ENCODE measurements around the gene TULP3.
"Not testable (repeated sequence)": the region's sequence is repeated elsewhere in the genome, so short reads cannot be mapped to it uniquely, and the experiment has no call there.

The TULP3 gene

GRCh38 chr12:2857021-2857431 is 33.7 kb upstream of the TULP3 start, which contains the start of gene TEX52:
Gene TEX52, minus strand, starts transcription at chr12:2857039. Its CDS starts 13 bp downstream, at chr12:2857026.
- no peak for DNase-seq (ENCODE audit: low read depth)
- TF ChIP-seq MAX (IDR thresholded peaks at IDR 0.05; ENCODE audit: low read depth, low read length) (no peak), CTCF (IDR thresholded peaks at IDR 0.05; ENCODE audit: low read depth, low read length) (no peak), MYC (IDR thresholded peaks at IDR 0.05; ENCODE audit: low read depth, low read length) (no peak), POLR2A (IDR thresholded peaks at IDR 0.05; ENCODE audit: extremely low read depth, insufficient read length) (no peak)
- H3K4me3 ChIP-seq (ENCODE audit: low read depth, low read length): no peak within 1 kb of the TSS

GRCh38 chr12:2857576-2857975 is 33.1 kb upstream of the TULP3 start:
- H3K4me3 ChIP-seq (ENCODE audit: low read depth, low read length): no peak overlapping the region
- no peak for DNase-seq (ENCODE audit: low read depth)
- TF ChIP-seq MYC (IDR thresholded peaks at IDR 0.05; ENCODE audit: low read depth, low read length) (no peak), MAX (IDR thresholded peaks at IDR 0.05; ENCODE audit: low read depth, low read length) (no peak), POLR2A (IDR thresholded peaks at IDR 0.05; ENCODE audit: extremely low read depth, insufficient read length) (no peak), CTCF (IDR thresholded peaks at IDR 0.05; ENCODE audit: low read depth, low read length) (no peak)

GRCh38 chr12:2858334-2858733 is 32.4 kb upstream of the TULP3 start:
- DNase-seq (ENCODE audit: low read depth): no peak
- no peak for TF ChIP-seq CTCF (IDR thresholded peaks at IDR 0.05; ENCODE audit: low read depth, low read length)
- H3K4me3 ChIP-seq (ENCODE audit: low read depth, low read length): no peak overlapping the region

- no peak overlapping the region for H3K4me3 ChIP-seq (ENCODE audit: low read depth, low read length)
- no peak for DNase-seq (ENCODE audit: low read depth)
- TF ChIP-seq MYC (IDR thresholded peaks at IDR 0.05; ENCODE audit: low read depth, low read length) (no peak), CTCF (IDR thresholded peaks at IDR 0.05; ENCODE audit: low read depth, low read length) (no peak), POLR2A (IDR thresholded peaks at IDR 0.05; ENCODE audit: extremely low read depth, insufficient read length) (no peak), MAX (IDR thresholded peaks at IDR 0.05; ENCODE audit: low read depth, low read length) (no peak)
These were observed 31.7 kb upstream of the TULP3 start for GRCh38 chr12:2858944-2859421.

- DNase-seq (ENCODE audit: low read depth): no peak
- H3K4me3 ChIP-seq (ENCODE audit: low read depth, low read length): no peak overlapping the region
- TF ChIP-seq MYC (IDR thresholded peaks at IDR 0.05; ENCODE audit: low read depth, low read length): no peak
- TF ChIP-seq POLR2A (IDR thresholded peaks at IDR 0.05; ENCODE audit: extremely low read depth, insufficient read length): no peak
- no peak for TF ChIP-seq CTCF (IDR thresholded peaks at IDR 0.05; ENCODE audit: low read depth, low read length)
- TF ChIP-seq MAX (IDR thresholded peaks at IDR 0.05; ENCODE audit: low read depth, low read length): no peak
These were observed 30.5 kb upstream of the TULP3 start for GRCh38 chr12:2860170-2860569.

- DNase-seq (ENCODE audit: low read depth): no peak
- H3K4me3 ChIP-seq (ENCODE audit: low read depth, low read length): no peak overlapping the region
- TF ChIP-seq MYC (IDR thresholded peaks at IDR 0.05; ENCODE audit: low read depth, low read length) (no peak), MAX (IDR thresholded peaks at IDR 0.05; ENCODE audit: low read depth, low read length) (no peak), CTCF (IDR thresholded peaks at IDR 0.05; ENCODE audit: low read depth, low read length) (no peak), POLR2A (IDR thresholded peaks at IDR 0.05; ENCODE audit: extremely low read depth, insufficient read length) (no peak)
These were observed 27.8 kb upstream of the TULP3 start for GRCh38 chr12:2862876-2863275.

GRCh38 chr12:2863402-2863801 is 27.3 kb upstream of the TULP3 start:
- not testable (repeated sequence) for H3K4me3 ChIP-seq (ENCODE audit: low read depth, low read length); DNase-seq (ENCODE audit: low read depth)

Data from NB4 (cell line).